GM12874 (cell line): ENCODE measurements around the gene KRTAP2-3.

Source experiments
- CTCF ChIP-seq: IDR thresholded peaks from 2 replicates; pipeline ENCODE4 v1.5.1; 2011; ENCODE audit warnings: low read depth, mild to moderate bottlenecking, control low read depth, low read length, moderate library complexity; ENCODE audit not compliant: insufficient read depth

KRTAP2-3 gene

GRCh38 chr17:41012326-41013120 lies 47.4 kb downstream of the KRTAP2-3 start:
- no peak for TF ChIP-seq CTCF

GRCh38 chr17:41010441-41010840 lies 49.5 kb downstream of the KRTAP2-3 start:
- no peak for TF ChIP-seq CTCF

- no peak for TF ChIP-seq CTCF
These were observed 50.0 kb downstream of the KRTAP2-3 start for GRCh38 chr17:41009936-41010335.

GRCh38 chr17:41009301-41009760 lies 50.6 kb downstream of the KRTAP2-3 start:
- TF ChIP-seq CTCF = no peak
